ENCODE results near the gene LSM6.

The LSM6 gene

GRCh38 chr4:146175541-146176453 is at the start of gene LSM6:
Gene LSM6 (plus strand): TSS chr4:146175718. CDS start chr4:146182922, 7,204 bp downstream.
- peak; percentile 64 to 67 for DNase-seq (ENCODE audit: low read depth in 2 of 2)

- no peak for DNase-seq (ENCODE audit: low read depth in 2 of 2)
These were observed 43.1 kb upstream of the LSM6 start for GRCh38 chr4:146132445-146132844.

DNA sequence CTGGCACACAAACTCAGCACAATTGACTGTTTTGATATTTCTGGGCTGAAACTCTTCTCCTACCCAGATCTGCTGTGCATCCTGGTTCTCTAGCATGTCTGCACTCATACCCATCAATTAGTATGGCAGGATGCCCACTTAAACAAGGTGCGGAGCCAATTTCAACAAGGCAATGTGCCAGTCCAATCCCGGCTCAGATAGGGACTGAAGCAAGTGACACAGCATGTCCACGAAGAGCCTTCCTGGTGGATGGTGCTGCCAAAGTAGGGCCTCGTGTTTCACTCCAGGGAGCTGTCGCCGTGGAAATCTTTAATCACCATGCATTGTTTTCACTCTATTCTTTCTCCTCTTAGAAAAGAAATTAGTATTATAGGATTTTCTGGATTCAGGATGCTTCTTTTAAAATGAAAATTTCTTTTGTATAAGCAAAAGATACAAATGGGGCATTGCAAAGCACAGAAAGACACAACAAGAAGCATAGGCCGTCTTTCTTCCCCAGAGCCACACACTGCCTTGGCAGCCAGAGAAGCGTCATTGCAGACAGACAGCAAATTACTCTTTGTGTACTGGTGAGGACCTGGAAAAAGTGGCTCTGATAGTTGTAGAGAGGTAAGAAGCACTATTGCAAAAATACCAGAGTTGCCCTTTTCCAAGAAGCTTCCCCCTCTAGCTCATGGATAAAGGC is 40.6 kb upstream of the LSM6 start:
- no peak for DNase-seq (ENCODE audit: low read depth in 2 of 2)

DNA sequence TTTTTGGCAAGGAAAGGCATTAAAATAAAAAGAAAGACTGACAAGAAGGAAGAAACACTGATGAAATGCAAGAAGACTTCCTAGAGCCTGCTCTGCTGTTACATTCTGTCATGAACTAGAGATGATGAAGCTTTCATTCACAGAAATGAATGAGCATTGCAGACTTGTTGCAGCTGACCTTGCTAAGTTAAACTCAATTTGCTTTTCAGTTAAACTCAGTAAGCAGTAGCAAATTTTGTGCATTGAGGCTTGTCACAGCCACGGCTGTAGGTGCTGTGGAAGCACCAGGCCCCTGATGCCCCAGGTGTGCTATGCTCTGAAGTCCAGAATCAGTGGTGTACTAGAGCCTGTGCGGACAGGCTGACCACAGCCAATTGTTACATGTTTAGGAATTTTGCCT is 39.6 kb upstream of the LSM6 start:
- no peak for DNase-seq (ENCODE audit: low read depth in 2 of 2)

GRCh38 chr4:146142768-146143167 is 32.8 kb upstream of the LSM6 start:
- no peak for DNase-seq (ENCODE audit: low read depth in 2 of 2)

GRCh38 chr4:146143888-146144287 is 31.6 kb upstream of the LSM6 start:
- DNase-seq (ENCODE audit: low read depth in 2 of 2) = no peak

DNA sequence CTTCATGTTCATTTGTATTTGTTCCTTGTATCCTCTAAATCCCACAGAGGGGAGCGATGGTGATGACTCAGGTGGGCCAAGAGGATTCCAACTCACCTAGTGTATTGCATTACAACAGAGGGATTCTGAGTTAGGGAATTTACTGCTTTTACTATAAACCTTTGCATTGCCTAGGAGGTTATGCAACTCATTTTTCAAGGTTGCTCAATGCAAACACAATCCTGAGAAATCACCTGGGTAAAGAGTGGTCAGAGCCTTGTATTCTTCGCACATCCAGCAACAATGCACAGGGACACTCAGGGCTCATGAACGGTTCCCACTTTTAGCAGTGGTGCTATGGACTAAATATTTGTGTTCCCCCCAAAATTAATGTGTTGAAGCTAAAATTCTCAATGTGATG is 28.6 kb upstream of the LSM6 start:
- no peak for DNase-seq (ENCODE audit: low read depth in 2 of 2)

- no peak for DNase-seq (ENCODE audit: low read depth in 2 of 2)
These were observed 27.5 kb upstream of the LSM6 start for GRCh38 chr4:146148021-146148420.

GRCh38 chr4:146154057-146154456 is 21.5 kb upstream of the LSM6 start:
- DNase-seq (ENCODE audit: low read depth in 2 of 2) = no peak

DNA sequence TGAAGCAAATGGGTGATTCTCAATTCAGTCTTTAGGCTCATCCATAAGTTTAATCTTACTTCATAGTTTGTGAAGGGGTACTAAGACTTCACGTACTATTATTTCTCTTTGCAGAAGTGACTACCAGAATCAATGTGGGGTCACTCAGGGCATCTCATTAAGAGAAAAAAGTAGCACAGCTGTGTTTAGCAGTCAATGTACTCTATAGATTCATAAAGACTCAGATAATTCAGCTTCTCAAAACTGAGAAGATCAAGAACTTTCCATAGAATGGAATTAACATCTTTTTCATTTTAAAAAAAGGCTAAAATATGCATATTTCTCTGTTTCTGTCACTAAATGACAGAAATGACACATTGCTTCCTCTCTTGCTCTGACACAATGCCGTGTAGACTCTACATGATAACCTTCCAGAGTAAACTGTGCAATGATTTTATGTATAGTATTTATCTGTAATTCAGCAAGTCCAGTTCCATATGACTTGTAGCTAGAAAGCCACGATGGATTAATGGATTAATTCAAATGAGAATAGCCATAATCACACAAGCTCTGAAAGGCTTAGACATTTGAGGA is 20.3 kb upstream of the LSM6 start:
- no peak for DNase-seq (ENCODE audit: low read depth in 2 of 2)

GRCh38 chr4:146158036-146158745 is 17.3 kb upstream of the LSM6 start:
- DNase-seq (ENCODE audit: low read depth in 2 of 2) = no peak

DNA sequence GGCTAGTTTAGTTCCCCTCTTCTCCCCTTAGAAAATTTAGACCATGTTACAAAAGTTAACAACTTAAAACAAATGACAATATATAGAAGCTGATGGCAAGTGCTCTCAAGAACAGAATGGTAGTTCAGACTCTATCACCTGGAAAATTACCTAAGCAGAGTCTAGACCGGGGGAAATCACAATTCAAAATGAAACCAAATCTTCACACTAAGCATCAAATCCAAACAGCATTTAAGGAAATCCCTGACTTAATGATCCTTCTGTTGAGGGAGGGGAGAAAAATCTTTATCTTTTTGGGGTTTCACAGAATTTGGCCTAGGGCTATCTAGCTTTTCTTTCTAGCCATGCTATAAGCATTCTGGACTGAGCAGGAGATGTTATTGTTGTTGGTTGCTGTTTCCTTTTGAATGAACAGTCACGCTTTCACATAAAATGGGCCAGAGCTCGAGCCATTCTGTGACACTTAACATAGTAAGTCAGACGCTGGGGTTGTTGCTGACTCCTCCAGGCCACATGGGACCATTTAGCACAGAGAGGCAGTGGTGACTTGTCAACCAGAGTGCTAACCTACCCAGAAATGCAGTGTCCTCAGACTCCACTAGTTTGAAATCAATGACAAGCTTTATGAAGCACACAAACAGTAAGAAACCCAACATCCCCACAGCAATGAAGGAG is 16.0 kb upstream of the LSM6 start:
- DNase-seq (ENCODE audit: low read depth in 2 of 2) = no peak

- no peak for DNase-seq (ENCODE audit: low read depth in 2 of 2)
These were observed 14.3 kb upstream of the LSM6 start for GRCh38 chr4:146161243-146161642.

DNA sequence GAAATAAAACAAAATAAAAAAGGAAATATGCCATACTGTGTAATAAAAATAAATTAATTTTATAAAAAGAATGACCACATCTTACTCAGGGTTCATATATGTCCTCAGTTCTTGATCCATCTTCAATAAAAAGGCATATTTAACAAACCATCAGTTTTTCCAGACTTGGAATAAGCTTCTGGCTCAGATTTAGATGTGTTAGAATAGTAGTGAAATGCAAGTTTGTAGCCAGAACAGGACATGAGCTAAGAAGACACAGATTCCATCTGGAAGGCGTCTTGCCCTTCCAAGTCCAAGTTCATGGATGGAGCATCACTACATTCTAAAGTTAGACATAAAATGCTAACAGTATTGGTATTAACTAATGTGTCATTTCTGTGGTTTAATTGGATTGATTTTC is 10.3 kb upstream of the LSM6 start:
- no peak for DNase-seq (ENCODE audit: low read depth in 2 of 2)

DNA sequence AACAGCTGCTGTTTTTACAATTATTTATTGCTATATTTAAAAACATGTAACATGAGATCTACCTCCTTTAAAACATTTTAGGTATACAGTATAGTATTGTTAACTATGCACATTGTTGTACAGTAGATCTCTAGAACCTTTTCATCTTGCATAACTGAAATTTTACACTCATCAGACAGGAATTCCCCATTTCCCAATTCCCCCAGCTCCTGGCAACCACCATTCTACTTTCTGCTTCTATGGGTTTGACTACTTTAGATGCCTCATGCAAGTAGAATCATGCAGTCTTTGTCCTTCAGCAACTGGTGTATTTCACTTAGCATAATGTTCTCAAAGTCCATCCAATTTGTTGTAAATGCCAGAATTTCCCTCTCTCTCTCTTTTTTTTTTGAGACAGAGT is 9.7 kb upstream of the LSM6 start:
- DNase-seq (ENCODE audit: low read depth in 2 of 2) = peak; percentile 60 to 63

DNA sequence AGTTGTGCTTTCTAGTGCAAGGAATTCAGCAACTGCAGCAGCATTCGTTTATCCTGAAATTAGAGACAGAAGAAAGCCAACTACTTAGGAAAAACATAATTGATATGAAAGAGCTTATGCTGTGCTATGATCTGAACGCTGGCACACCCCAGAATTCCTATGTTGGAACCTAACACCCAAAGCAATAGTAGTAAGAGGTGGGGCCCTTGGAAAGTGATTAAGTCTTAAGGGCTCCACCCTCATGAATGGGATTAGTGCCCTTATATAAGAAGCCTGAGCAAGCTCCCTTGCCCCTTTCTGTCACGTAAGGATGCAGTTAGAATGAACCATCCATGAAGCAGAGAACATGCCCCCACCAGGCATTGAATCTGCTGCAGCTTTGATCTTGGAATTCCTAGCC is 5.4 kb upstream of the LSM6 start:
- DNase-seq (ENCODE audit: low read depth in 2 of 2) = no peak

DNA sequence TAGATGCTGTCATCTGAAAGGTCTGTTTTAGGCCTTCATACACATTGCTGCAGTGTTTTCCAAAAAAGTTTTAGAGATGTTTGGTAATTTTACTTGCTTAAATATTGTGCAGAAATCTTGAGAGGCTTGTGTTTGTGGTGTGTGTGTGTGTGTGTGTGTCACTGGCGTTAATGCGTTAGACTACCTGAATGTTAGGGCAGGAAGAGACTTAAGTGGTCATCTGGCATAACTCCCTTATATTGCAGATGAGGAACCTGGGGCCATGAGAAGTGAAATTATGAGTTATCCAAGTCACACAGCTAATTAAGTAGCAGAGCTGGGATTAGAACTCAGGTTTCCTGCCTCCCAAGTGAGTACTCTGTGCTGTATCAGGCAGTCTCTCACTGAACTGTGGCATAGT is 1.4 kb downstream of the LSM6 start:
- DNase-seq (ENCODE audit: low read depth in 2 of 2) = no peak

GRCh38 chr4:146178126-146178525 is 2.6 kb downstream of the LSM6 start:
- no peak for DNase-seq (ENCODE audit: low read depth in 2 of 2)

DNA sequence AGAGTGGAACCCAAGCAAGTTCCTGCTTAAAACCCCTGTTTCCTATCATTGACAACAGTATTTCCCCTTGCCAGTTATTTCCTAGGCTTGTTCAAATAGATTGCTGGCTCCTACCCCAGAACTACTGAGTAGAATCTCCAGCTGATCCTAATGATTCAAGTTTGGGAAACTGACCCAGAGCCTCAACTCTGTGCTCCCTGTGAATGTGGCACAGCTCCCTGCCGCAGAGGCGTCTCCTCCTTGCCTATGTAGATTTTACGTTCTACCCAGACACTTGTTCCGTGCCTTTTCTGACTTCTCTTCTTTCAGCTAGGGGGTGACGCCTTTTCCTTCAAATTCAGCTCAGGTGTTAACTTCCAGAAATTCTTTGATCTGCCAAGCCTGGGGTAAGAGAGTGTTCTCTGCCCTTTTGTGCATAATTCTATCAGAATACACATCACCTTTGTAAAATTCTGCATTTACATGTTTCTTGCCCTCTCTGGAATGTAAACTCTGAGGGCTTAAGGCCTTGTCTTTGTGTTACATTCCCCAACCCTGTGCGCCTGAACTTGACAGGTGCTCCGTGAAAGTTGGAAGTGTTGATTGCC is 4.4 kb downstream of the LSM6 start:
- no peak for DNase-seq (ENCODE audit: low read depth in 2 of 2)

GRCh38 chr4:146182443-146182842 is 6.9 kb downstream of the LSM6 start:
- DNase-seq (ENCODE audit: low read depth in 2 of 2) = no peak

GRCh38 chr4:146183209-146183608 is 7.7 kb downstream of the LSM6 start:
- no peak for DNase-seq (ENCODE audit: low read depth in 2 of 2)
